ENCODE results near the gene CAV2. TPM values are rescaled to one million over a fixed set of nuclear protein-coding genes. Genes with fewer than 3 reads are reported as not detected.

CAV2 gene
- total RNA-seq, 2 donors from 2014 or later: 0.32 to 3.1 TPM

- H3K9me3 ChIP-seq (ENCODE audit: control insufficient read depth, low read length, poor library complexity, severe bottlenecking): no peaks in the 10 kb centered on the region
- Mint-ChIP-seq H3K36me3 (ENCODE audit: low read depth) (peaks cover 6% of the 10 kb centered on the region), H3K27ac (no peak overlapping the region), H3K4me3 (no peak overlapping the region), H3K27me3 (peaks cover 58% of the 10 kb centered on the region), H3K4me1 (peaks cover 9% of the 10 kb centered on the region)
- DNase-seq: no peak
- no peak for ATAC-seq
Observed at GRCh38 chr7:116501425-116502167, 2.1 kb downstream of the CAV2 start.

DNA sequence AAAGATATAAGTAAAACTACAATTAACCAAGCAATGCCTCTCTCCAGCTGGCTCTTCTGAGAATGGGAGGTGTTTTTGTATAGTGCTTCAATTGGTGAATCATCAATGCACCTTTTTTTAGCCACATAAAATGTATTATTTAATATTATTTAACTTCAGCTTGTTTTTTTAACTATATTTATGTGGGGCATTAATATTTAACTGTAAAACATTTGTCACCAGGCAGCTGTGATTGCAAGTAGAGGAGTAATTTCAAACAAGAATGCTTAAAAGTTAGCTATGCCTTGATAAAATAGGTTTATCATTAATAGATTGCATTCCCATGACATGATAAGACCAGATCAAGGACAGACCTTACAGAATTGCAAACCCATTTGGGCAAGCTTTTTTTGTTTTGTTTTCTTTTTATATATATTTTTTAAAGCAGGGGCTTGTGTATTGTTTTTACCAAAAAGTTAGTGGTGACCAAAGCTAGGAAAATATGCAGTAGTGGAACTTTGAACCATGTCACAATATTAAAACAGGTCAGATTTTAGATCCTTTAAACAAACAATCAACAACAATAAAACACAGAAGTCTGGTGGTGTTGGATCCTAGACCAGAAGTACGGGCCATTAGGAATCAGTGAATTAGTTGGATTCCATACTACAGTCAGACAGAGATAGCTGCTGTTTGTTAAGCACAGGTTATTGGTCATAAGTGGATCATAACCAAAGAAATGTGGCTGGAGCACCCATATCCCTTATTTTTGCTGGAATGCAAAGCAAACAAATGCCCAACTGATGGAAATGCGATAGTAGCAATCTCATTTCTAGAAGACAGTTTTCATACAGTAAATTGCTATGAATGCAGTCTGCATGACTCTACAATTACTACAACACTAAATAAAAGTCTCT, 2.9 kb downstream of the CAV2 start:
- Mint-ChIP-seq H3K4me1 (peaks cover 9% of the 10 kb centered on the region), H3K36me3 (ENCODE audit: low read depth) (peaks cover 6% of the 10 kb centered on the region), H3K27me3 (peaks cover 57% of the 10 kb centered on the region)

DNA sequence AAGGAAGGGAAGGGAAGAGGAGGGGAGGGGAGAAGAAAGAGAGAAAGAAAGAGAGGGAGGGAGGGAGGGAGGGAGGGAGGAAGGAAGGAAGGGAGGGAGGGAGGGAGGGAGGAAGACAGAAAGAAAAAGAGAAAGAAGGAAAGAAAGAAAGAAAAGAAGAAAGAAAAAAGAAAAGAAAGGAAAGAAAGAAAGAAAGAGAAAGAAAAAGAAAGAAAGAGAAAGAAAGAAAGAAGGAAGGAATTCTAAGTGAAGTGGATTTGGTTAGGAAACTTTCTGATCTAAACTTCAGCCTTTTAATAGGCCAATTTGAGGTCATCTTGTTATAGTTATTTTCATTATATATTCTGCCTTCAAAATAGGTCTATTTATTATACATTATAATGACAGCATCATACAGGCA, 4.3 kb downstream of the CAV2 start:
- Mint-ChIP-seq H3K4me1 (peaks cover 9% of the 10 kb centered on the region), H3K27me3 (peaks cover 45% of the 10 kb centered on the region), H3K36me3 (ENCODE audit: low read depth) (peaks cover 5% of the 10 kb centered on the region), H3K4me3 (no peak overlapping the region), H3K27ac (no peak overlapping the region)
- H3K9me3 ChIP-seq (ENCODE audit: control insufficient read depth, low read length, poor library complexity, severe bottlenecking): no peaks in the 10 kb centered on the region
- ATAC-seq (no peak), DNase-seq (no peak)

More for the DNA sequence above, 2.9 kb downstream of the CAV2 start:
- no peak for ATAC-seq
- no peak for DNase-seq
- Mint-ChIP-seq H3K4me3 (no peak overlapping the region), H3K27ac (no peak overlapping the region)
- no peaks in the 10 kb centered on the region for H3K9me3 ChIP-seq (ENCODE audit: control insufficient read depth, low read length, poor library complexity, severe bottlenecking)

GRCh38 chr7:116505278-116505677, 5.7 kb downstream of the CAV2 start:
- H3K27me3 Mint-ChIP-seq: peaks cover 37% of the 10 kb centered on the region
- H3K9me3 ChIP-seq (ENCODE audit: control insufficient read depth, low read length, poor library complexity, severe bottlenecking): no peaks in the 10 kb centered on the region
- H3K4me1 Mint-ChIP-seq: peaks cover 6% of the 10 kb centered on the region
- DNase-seq (no peak), ATAC-seq (no peak)
- peaks cover 4% of the 10 kb centered on the region for H3K36me3 Mint-ChIP-seq (ENCODE audit: low read depth)
- H3K4me3 Mint-ChIP-seq: no peak overlapping the region
- H3K27ac Mint-ChIP-seq: no peak overlapping the region

GRCh38 chr7:116505823-116506222, 6.3 kb downstream of the CAV2 start:
- H3K9me3 ChIP-seq (ENCODE audit: control insufficient read depth, low read length, poor library complexity, severe bottlenecking): no peaks in the 10 kb centered on the region
- no peak for DNase-seq
- Mint-ChIP-seq H3K4me1 (peaks cover under 1% of the 10 kb centered on the region), H3K27me3 (peaks cover 32% of the 10 kb centered on the region), H3K36me3 (ENCODE audit: low read depth) (peaks cover 2% of the 10 kb centered on the region), H3K27ac (no peak overlapping the region), H3K4me3 (no peak overlapping the region)
- ATAC-seq: no peak

DNA sequence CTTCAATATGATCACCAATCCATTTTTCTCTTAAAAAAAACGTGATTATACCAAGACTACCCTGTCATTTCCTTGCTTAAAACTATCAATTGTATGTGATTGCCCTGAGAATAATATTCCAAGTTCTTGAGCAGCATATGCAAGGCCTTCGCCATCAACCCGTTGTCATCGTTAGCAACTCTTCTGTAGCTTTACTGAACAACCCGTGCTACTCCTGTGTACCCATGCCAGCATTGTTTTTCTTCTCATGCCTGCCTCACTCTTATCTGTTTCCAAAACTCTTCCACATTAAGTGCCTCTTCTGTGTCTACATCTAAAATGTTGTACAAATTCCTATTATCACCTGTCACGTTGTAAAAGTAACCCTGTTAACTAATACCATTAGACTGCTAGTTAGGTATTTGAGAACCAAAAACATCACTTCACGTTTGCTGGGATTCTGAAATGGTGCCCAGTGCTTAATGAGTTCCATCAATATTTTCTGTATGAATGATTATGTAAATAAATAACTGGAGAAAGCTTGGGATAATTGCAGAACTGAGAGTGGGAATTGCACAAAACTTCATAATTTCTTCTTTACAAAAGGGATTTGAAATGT, 10.5 kb downstream of the CAV2 start:
- no peak overlapping the region for H3K4me3 Mint-ChIP-seq
- peaks cover 24% of the 10 kb centered on the region for H3K27me3 Mint-ChIP-seq
- no peak for DNase-seq
- H3K9me3 ChIP-seq (ENCODE audit: control insufficient read depth, low read length, poor library complexity, severe bottlenecking): no peaks in the 10 kb centered on the region
- H3K36me3 Mint-ChIP-seq (ENCODE audit: low read depth): peaks cover 3% of the 10 kb centered on the region
- no peak for ATAC-seq
- no peak overlapping the region for H3K27ac Mint-ChIP-seq
- H3K4me1 Mint-ChIP-seq: peaks cover 16% of the 10 kb centered on the region

GRCh38 chr7:116510795-116511194, 11.3 kb downstream of the CAV2 start:
- H3K27ac Mint-ChIP-seq: no peak overlapping the region
- H3K4me3 Mint-ChIP-seq: no peak overlapping the region
- peaks cover 3% of the 10 kb centered on the region for H3K36me3 Mint-ChIP-seq (ENCODE audit: low read depth)
- ATAC-seq (no peak), DNase-seq (no peak)
- H3K27me3 Mint-ChIP-seq: peaks cover 24% of the 10 kb centered on the region
- H3K9me3 ChIP-seq (ENCODE audit: control insufficient read depth, low read length, poor library complexity, severe bottlenecking): no peaks in the 10 kb centered on the region
- peaks cover 16% of the 10 kb centered on the region for H3K4me1 Mint-ChIP-seq

- peaks cover 23% of the 10 kb centered on the region for H3K27me3 Mint-ChIP-seq
- DNase-seq (no peak), ATAC-seq (peak; percentile 89)
- H3K27ac Mint-ChIP-seq: peak overlapping the region; percentile 90
- H3K4me1 Mint-ChIP-seq: peaks cover 16% of the 10 kb centered on the region
- H3K36me3 Mint-ChIP-seq (ENCODE audit: low read depth): peaks cover 3% of the 10 kb centered on the region
- H3K4me3 Mint-ChIP-seq: peak overlapping the region; percentile 97
- H3K9me3 ChIP-seq (ENCODE audit: control insufficient read depth, low read length, poor library complexity, severe bottlenecking): no peaks in the 10 kb centered on the region
Observed at GRCh38 chr7:116511552-116512519, 12.3 kb downstream of the CAV2 start.

GRCh38 chr7:116512520-116513188, 13.1 kb downstream of the CAV2 start:
- Mint-ChIP-seq H3K4me3 (peak overlapping the region; percentile 97), H3K36me3 (ENCODE audit: low read depth) (peaks cover 3% of the 10 kb centered on the region), H3K4me1 (peaks cover 16% of the 10 kb centered on the region), H3K27ac (peak overlapping the region; percentile 90), H3K27me3 (peaks cover 23% of the 10 kb centered on the region)
- no peak for DNase-seq
- H3K9me3 ChIP-seq (ENCODE audit: control insufficient read depth, low read length, poor library complexity, severe bottlenecking): no peaks in the 10 kb centered on the region
- ATAC-seq: no peak

GRCh38 chr7:116515584-116515983, 16.0 kb downstream of the CAV2 start:
- Mint-ChIP-seq H3K4me1 (peaks cover 16% of the 10 kb centered on the region), H3K27ac (no peak overlapping the region), H3K36me3 (ENCODE audit: low read depth) (peaks cover 3% of the 10 kb centered on the region), H3K4me3 (no peak overlapping the region), H3K27me3 (peaks cover 34% of the 10 kb centered on the region)
- H3K9me3 ChIP-seq (ENCODE audit: control insufficient read depth, low read length, poor library complexity, severe bottlenecking): no peaks in the 10 kb centered on the region
- DNase-seq: no peak
- no peak for ATAC-seq

- H3K9me3 ChIP-seq (ENCODE audit: control insufficient read depth, low read length, poor library complexity, severe bottlenecking): no peaks in the 10 kb centered on the region
- H3K4me1 Mint-ChIP-seq: peaks cover 14% of the 10 kb centered on the region
- no peak for ATAC-seq
- no peak overlapping the region for H3K4me3 Mint-ChIP-seq
- no peak for DNase-seq
- H3K27ac Mint-ChIP-seq: no peak overlapping the region
- H3K27me3 Mint-ChIP-seq: peaks cover 37% of the 10 kb centered on the region
- peaks cover 3% of the 10 kb centered on the region for H3K36me3 Mint-ChIP-seq (ENCODE audit: low read depth)
Observed at GRCh38 chr7:116516324-116516723, 16.8 kb downstream of the CAV2 start.

GRCh38 chr7:116517626-116518025, 18.1 kb downstream of the CAV2 start:
- Mint-ChIP-seq H3K27ac (no peak overlapping the region), H3K27me3 (peaks cover 36% of the 10 kb centered on the region), H3K4me3 (no peak overlapping the region), H3K36me3 (ENCODE audit: low read depth) (no peaks in the 10 kb centered on the region), H3K4me1 (peaks cover 3% of the 10 kb centered on the region)
- no peaks in the 10 kb centered on the region for H3K9me3 ChIP-seq (ENCODE audit: control insufficient read depth, low read length, poor library complexity, severe bottlenecking)
- no peak for ATAC-seq
- no peak for DNase-seq
